WERI-Rb-1 (cell line): ENCODE measurements around the gene TOP3A.

Experiments
- DNase-seq: peaks from one replicate; pipeline ENCODE4 v3.0.0-alpha.2; 2020
- H3K27ac ChIP-seq: fragments of 250-450 bp; sonication (Bioruptor Pico); 2 replicates; pipeline ENCODE4 v1.5.1; 2020; ENCODE audit warnings: mild to moderate bottlenecking, moderate library complexity
- H3K27me3 ChIP-seq: fragments of 250-450 bp; sonication (Bioruptor Pico); 2 replicates; pipeline ENCODE4 v1.5.1; 2021; ENCODE audit warnings: mild to moderate bottlenecking, low read depth, moderate library complexity; ENCODE audit not compliant: insufficient read depth, severe bottlenecking
- H3K36me3 ChIP-seq: fragments of 250-450 bp; sonication (Bioruptor Pico); 2 replicates; pipeline ENCODE4 v1.5.1; 2020; ENCODE audit warnings: mild to moderate bottlenecking, moderate library complexity
- H3K4me3 ChIP-seq: 2 replicates; pipeline ENCODE4 v1.5.1; 2011; ENCODE audit warnings: low read depth, mild to moderate bottlenecking, control low read depth, low read length
- H3K9me3 ChIP-seq: fragments of 250-450 bp; sonication (Bioruptor Pico); 2 replicates; pipeline ENCODE4 v1.5.1; 2021; ENCODE audit warnings: mild to moderate bottlenecking, moderate library complexity; ENCODE audit not compliant: severe bottlenecking
- CTCF ChIP-seq: IDR thresholded peaks from 2 replicates; pipeline ENCODE4 v1.5.1; 2011; ENCODE audit warnings: low read depth, mild to moderate bottlenecking, control low read depth, inconsistent platforms, low read length

Gene TOP3A

GRCh38 chr17:18327093-18327492, 12.3 kb upstream of the TOP3A start:
- Histone ChIP-seq H3K27ac (0 out of 2 replicates have a peak overlapping the region, but pooled peaks have one; percentile 29), H3K27me3 (no peaks in the 10 kb centered on the region), H3K9me3 (no peaks in the 10 kb centered on the region), H3K4me3 (no peak overlapping the region), H3K36me3 (peaks cover 83% of the 10 kb centered on the region)
- DNase-seq: peak; percentile 70
- no peak for TF ChIP-seq CTCF

GRCh38 chr17:18326572-18326971, 11.8 kb upstream of the TOP3A start:
- no peak for TF ChIP-seq CTCF
- Histone ChIP-seq H3K4me3 (no peak overlapping the region), H3K36me3 (peaks cover 78% of the 10 kb centered on the region), H3K9me3 (no peaks in the 10 kb centered on the region), H3K27ac (no peak overlapping the region), H3K27me3 (no peaks in the 10 kb centered on the region)
- no peak for DNase-seq

- H3K4me3 ChIP-seq: no peak overlapping the region
- H3K27ac ChIP-seq: no peak overlapping the region
- peaks cover 75% of the 10 kb centered on the region for H3K36me3 ChIP-seq
- no peaks in the 10 kb centered on the region for H3K9me3 ChIP-seq
- no peaks in the 10 kb centered on the region for H3K27me3 ChIP-seq
- no peak for DNase-seq
- TF ChIP-seq CTCF: no peak
Measured at GRCh38 chr17:18326039-18326438, 11.2 kb upstream of the TOP3A start.

- Histone ChIP-seq H3K36me3 (peaks cover 68% of the 10 kb centered on the region), H3K4me3 (no peak overlapping the region), H3K27me3 (no peaks in the 10 kb centered on the region), H3K27ac (no peak overlapping the region), H3K9me3 (no peaks in the 10 kb centered on the region)
- no peak for DNase-seq
- TF ChIP-seq CTCF: 0 out of 2 replicates have a peak, but pooled peaks have one; percentile 30
Measured at GRCh38 chr17:18324140-18325050, 9.6 kb upstream of the TOP3A start.

GRCh38 chr17:18323507-18324139, 8.8 kb upstream of the TOP3A start:
- Histone ChIP-seq H3K4me3 (no peak overlapping the region), H3K36me3 (peaks cover 63% of the 10 kb centered on the region), H3K27ac (no peak overlapping the region), H3K9me3 (no peaks in the 10 kb centered on the region), H3K27me3 (no peaks in the 10 kb centered on the region)
- DNase-seq: no peak
- no peak for TF ChIP-seq CTCF
